HG03045 (cell line): ENCODE data around the gene MBNL2.
A peak's percentile ranks its signal among the peaks of the same experiment; 100 is the strongest.
"Not testable (repeated sequence)": the region's sequence is repeated elsewhere in the genome, so short reads cannot be mapped to it uniquely, and the experiment has no call there.

Source experiments
- ATAC-seq: cut with Tn5 transposase; IDR thresholded peaks from one replicate; pipeline ENCODE4 v1.9.1; 2021; ENCODE audit warnings: mild to moderate bottlenecking, moderate library complexity; ENCODE audit not compliant: unreplicated experiment

MBNL2 gene

GRCh38 chr13:97341135-97341534 lies 119.0 kb downstream of the MBNL2 start:
- ATAC-seq = no peak

- ATAC-seq = no peak
Observed at GRCh38 chr13:97342136-97342535, 120.0 kb downstream of the MBNL2 start.

GRCh38 chr13:97342936-97343335 lies 120.8 kb downstream of the MBNL2 start:
- no peak for ATAC-seq

GRCh38 chr13:97344265-97345175 lies 122.4 kb downstream of the MBNL2 start:
- peak; percentile 57 for ATAC-seq

- ATAC-seq = no peak
Observed at GRCh38 chr13:97346097-97346496, 124.0 kb downstream of the MBNL2 start.

- no peak for ATAC-seq
Observed at GRCh38 chr13:97346561-97347254, 124.6 kb downstream of the MBNL2 start.

GRCh38 chr13:97347255-97347932 lies 125.3 kb downstream of the MBNL2 start:
- no peak for ATAC-seq

GRCh38 chr13:97348569-97349100 lies 126.5 kb downstream of the MBNL2 start:
- ATAC-seq = no peak

GRCh38 chr13:97352012-97352411 lies 129.9 kb downstream of the MBNL2 start:
- not testable (repeated sequence) for ATAC-seq

- no peak for ATAC-seq
Observed at GRCh38 chr13:97352815-97353214, 130.7 kb downstream of the MBNL2 start.

- no peak for ATAC-seq
Observed at GRCh38 chr13:97353927-97354675, 132.0 kb downstream of the MBNL2 start.

GRCh38 chr13:97354808-97355207 lies 132.7 kb downstream of the MBNL2 start:
- ATAC-seq = no peak

- no peak for ATAC-seq
Observed at GRCh38 chr13:97356592-97356991, 134.5 kb downstream of the MBNL2 start.

GRCh38 chr13:97359181-97360057 lies 137.3 kb downstream of the MBNL2 start:
- peak; percentile 88 for ATAC-seq

GRCh38 chr13:97360610-97361009 lies 138.5 kb downstream of the MBNL2 start:
- ATAC-seq = no peak

- no peak for ATAC-seq
Observed at GRCh38 chr13:97364031-97364430, 141.9 kb downstream of the MBNL2 start.

GRCh38 chr13:97364827-97365226 lies 142.7 kb downstream of the MBNL2 start:
- ATAC-seq = no peak

GRCh38 chr13:97366172-97366688 lies 144.1 kb downstream of the MBNL2 start:
- no peak for ATAC-seq
